Measurements from ENCODE around the gene HCFC2.
A peak's percentile ranks its signal among the peaks of the same experiment; 100 is the strongest.

The HCFC2 gene

DNA sequence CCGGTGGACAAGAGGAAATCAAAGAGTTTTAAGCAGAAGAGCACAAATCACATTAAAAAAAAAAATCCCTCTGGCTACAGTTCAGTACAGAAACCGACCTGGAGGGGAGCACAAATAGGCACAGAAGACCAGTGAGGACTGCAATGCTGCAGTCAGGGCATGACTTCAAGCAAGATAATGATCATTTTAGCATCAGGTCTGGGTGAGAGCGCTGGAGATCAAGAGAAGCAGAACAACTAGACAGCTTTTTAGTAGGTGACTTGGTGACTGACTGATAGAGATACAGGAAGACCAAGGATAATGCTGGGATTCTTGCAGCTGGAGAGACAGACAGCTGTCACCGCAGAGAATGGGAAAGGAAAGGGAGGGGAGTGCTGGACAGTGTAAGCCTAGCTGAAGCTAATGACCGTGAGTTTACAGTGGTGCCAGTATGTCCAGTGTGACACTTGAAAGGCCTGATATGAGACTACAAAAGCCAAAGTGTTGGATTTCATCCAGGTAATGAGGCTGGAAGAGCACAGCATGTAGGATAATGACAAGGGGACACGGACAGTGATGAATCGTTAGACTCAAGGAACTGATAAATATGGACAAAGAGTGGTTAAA, 68.1 kb downstream of the HCFC2 start:
- in situ Hi-C loops (cut with HindIII; ENCODE audit: low sequenced_read_pairs) = no loop called here
- H3K4me3 ChIP-seq (ENCODE audit: low read depth, low read length) = no peak overlapping the region
- no peak for DNase-seq (ENCODE audit: low read depth)
- TF ChIP-seq, protein P1, sequence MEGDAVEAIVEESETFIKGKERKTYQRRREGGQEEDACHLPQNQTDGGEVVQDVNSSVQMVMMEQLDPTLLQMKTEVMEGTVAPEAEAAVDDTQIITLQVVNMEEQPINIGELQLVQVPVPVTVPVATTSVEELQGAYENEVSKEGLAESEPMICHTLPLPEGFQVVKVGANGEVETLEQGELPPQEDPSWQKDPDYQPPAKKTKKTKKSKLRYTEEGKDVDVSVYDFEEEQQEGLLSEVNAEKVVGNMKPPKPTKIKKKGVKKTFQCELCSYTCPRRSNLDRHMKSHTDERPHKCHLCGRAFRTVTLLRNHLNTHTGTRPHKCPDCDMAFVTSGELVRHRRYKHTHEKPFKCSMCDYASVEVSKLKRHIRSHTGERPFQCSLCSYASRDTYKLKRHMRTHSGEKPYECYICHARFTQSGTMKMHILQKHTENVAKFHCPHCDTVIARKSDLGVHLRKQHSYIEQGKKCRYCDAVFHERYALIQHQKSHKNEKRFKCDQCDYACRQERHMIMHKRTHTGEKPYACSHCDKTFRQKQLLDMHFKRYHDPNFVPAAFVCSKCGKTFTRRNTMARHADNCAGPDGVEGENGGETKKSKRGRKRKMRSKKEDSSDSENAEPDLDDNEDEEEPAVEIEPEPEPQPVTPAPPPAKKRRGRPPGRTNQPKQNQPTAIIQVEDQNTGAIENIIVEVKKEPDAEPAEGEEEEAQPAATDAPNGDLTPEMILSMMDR (IDR thresholded peaks at IDR 0.05; ENCODE audit: low read depth, low read length, missing control alignments) = no peak

GRCh38 chr12:104133321-104133720, 69.0 kb downstream of the HCFC2 start:
- in situ Hi-C loops (cut with HindIII; ENCODE audit: low sequenced_read_pairs) = no loop called here
- no peak overlapping the region for H3K4me3 ChIP-seq (ENCODE audit: low read depth, low read length)
- TF ChIP-seq, protein P1 (IDR thresholded peaks at IDR 0.05; ENCODE audit: low read depth, low read length, missing control alignments) = no peak
- DNase-seq (ENCODE audit: low read depth) = no peak

GRCh38 chr12:104133866-104134265, 69.5 kb downstream of the HCFC2 start:
- H3K4me3 ChIP-seq (ENCODE audit: low read depth, low read length) = no peak overlapping the region
- TF ChIP-seq, protein P1 (IDR thresholded peaks at IDR 0.05; ENCODE audit: low read depth, low read length, missing control alignments) = no peak
- no peak for DNase-seq (ENCODE audit: low read depth)
- in situ Hi-C loops (cut with HindIII; ENCODE audit: low sequenced_read_pairs) = no loop called here

- DNase-seq (ENCODE audit: low read depth) = no peak
- H3K4me3 ChIP-seq (ENCODE audit: low read depth, low read length) = no peak overlapping the region
- TF ChIP-seq, protein P1 (IDR thresholded peaks at IDR 0.05; ENCODE audit: low read depth, low read length, missing control alignments) = no peak
- in situ Hi-C loops (cut with HindIII; ENCODE audit: low sequenced_read_pairs) = no loop called here
Measured at GRCh38 chr12:104134882-104135281, 70.6 kb downstream of the HCFC2 start.

- TF ChIP-seq, protein P1 (IDR thresholded peaks at IDR 0.05; ENCODE audit: low read depth, low read length, missing control alignments) = no peak
- DNase-seq (ENCODE audit: low read depth) = no peak
- peak overlapping the region; percentile 70 for H3K4me3 ChIP-seq (ENCODE audit: low read depth, low read length)
- in situ Hi-C loops (cut with HindIII; ENCODE audit: low sequenced_read_pairs) = no loop called here
Measured at GRCh38 chr12:104136577-104136976, 72.2 kb downstream of the HCFC2 start.

DNA sequence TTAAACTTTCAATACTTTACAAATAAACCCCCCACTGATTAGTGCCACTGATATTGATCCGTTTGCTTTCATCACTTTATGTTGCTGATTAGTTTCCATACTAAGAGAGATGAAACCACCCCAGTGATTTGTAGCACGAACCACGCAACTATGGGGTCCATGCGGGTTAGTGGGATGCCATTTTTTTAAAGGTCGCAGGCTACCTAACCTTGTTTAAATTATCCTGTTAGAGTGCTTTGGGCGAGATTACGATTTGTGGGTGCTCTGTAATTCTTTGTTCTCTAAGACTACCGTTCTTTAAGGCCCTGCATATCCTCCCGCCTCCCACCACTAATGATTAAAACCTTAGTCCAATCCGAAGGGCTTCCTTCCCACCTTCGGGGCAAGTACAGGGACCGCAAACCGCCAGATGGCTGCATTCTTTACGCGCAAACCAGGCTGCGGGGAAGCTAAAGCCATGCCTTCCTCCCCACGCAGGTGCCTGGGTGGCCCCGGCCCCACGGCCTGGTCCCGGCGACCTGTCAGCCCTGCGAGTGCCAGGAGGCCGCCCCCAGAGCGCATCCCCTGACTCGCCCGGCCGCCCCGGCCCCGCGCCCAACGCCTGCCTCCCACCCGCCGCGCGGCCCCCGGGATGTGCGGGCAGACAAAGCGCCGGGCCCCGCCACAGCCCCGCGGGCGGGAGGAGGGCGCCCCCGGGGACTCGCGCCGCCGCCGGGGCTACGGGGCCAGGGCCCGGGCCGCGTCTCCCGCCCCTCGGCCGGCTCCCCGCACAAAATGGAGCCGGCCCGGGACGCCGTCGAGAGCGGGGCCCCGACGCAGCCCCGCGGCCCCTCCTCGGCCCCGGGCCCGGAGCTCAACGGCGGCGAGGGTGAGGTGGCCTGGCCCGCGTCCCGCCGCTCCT, 72.9 kb downstream of the HCFC2 start:
- in situ Hi-C loops (cut with HindIII; ENCODE audit: low sequenced_read_pairs) = no loop called here
- TF ChIP-seq, protein P1 (IDR thresholded peaks at IDR 0.05; ENCODE audit: low read depth, low read length, missing control alignments) = no peak
- peak; percentile 32 for DNase-seq (ENCODE audit: low read depth)
- H3K4me3 ChIP-seq (ENCODE audit: low read depth, low read length) = peak overlapping the region; percentile 70

All from astrocyte of the cerebellum (primary cell).